Measurements from ENCODE around the gene IRF2BP2.

The IRF2BP2 gene

DNA sequence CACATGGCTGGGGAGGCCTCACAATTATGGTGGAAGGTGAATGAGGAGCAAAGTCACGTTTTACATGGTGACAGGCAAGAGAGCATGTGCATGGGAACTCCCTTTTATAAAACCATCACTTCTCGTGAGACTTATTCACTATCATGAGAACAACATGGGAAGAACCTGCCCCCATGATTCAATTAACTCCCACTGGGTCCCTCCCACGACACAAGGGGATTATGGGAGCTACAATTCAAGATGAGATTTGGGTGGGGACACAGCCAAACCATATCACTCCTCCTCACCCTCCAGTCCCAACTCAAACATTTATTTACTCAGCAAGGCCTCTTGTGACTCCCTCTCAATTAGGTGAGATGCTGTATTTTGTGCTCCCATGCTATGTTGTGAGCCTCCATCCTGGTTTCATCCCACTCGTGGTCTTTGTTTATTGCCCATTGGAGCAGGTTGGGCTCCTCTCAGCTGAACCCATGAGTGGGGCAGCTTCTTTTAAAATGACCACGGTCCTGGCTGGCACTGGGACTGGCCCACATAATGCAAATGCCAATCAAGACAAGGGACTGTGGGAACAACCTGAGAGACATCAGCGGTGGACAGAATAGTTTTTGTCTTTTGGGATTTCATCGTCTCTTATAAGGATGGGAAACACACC, 28.8 kb downstream of the IRF2BP2 start:
- DNase-seq, result no peak

- no peak for DNase-seq
Observed at GRCh38 chr1:234579967-234580366, 30.0 kb downstream of the IRF2BP2 start.

GRCh38 chr1:234578735-234579134, 31.2 kb downstream of the IRF2BP2 start:
- no peak for DNase-seq

- DNase-seq, result no peak
Observed at GRCh38 chr1:234578087-234578486, 31.9 kb downstream of the IRF2BP2 start.

GRCh38 chr1:234573711-234574299, 36.2 kb downstream of the IRF2BP2 start:
- DNase-seq, result no peak

GRCh38 chr1:234572966-234573365, 37.0 kb downstream of the IRF2BP2 start:
- DNase-seq, result no peak

DNA sequence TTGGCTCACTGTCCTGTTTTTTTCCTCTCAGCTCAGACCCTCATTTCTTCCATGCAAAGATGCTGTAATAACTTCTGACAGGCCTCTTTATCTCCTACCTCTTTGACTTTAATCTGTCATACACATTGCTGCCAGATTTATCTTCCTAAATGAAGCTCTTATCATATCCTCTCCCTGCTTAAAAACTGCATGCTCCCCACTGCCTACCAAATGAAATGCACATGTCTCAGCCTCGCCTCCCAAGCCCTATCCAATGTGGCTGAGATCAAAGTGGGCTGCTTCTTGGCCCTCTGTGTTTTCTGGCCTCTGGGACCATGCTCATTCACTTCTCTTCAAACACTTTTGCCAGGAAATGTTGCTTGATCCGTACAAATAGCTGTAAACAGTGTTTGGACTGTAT, 38.3 kb downstream of the IRF2BP2 start:
- no peak for DNase-seq

DNA sequence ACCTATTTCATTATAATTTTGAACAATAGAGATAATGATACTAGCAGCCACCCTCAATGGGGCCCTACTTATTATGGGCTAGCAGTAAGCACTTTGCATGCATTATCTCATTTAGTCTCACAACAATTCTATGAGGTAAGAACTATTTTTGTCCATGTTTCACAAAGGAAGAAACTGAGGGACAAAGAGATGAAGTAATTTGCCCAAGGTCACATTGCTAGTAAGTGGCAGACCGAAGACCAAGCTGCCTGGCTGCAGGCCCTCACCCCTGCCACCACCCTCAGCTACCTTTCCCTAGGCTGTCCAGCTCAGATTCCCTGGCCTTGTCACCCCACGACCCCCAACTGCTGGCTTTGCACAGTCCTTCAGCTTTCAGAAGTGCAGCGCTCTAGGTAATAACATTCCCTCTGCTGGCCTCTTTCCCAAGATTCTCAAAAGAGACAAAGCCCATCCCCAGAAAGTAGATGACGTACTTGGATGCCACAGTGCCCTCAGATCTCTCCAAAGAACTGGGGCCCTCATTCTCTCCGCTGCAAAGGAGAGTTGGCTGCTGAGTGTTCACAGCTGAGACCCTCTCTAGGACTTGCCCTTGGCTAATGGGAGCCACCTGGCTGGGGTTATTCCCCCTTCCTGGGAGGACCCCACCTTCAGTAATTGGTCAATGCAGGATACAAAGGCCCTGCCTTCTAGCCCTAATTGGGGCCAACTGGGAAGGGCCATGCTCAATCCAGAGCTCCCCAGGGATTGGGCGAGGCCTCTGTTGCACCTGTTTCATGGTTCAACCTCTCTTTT, 39.5 kb downstream of the IRF2BP2 start:
- DNase-seq, result no peak

DNA sequence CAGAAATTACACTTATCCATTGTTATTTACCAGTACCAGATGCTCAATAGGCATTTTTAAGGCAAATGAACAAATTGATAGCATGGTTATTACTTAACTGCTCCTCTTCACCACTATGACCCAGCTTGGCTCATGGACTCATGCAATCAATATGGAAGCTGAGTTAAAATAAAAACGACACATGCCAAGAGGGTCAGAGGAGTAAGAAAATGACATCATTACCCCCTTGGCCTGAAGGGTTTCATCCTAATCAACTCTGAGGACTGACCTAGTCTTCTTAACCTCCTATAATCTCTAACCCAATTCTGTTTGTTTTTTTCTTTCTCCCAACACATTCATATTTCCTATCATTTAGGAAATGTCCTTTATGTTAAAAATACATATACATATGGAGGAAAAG, 41.6 kb downstream of the IRF2BP2 start:
- no peak for DNase-seq

DNA sequence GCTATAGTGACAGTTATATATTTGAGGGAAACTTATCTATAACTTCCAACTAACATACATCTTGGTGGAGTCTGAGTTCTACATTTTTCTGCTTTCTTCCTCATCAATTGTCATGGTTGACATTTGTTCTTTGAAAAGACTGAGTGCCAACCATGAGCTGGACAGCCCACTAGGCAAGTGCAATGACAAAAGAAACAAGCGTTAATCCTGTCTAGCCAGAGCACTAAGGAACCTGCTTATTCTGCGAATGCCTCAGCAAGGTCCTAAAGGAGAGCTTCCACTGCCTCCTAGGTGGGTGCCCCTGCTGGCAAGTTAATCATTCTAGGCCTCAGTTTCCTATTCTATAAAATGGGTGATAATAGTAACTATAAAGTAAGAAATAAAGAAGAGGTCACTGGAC, 44.8 kb downstream of the IRF2BP2 start:
- no peak for DNase-seq

GRCh38 chr1:234564035-234565029, 45.6 kb downstream of the IRF2BP2 start:
- DNase-seq, result no peak

DNA sequence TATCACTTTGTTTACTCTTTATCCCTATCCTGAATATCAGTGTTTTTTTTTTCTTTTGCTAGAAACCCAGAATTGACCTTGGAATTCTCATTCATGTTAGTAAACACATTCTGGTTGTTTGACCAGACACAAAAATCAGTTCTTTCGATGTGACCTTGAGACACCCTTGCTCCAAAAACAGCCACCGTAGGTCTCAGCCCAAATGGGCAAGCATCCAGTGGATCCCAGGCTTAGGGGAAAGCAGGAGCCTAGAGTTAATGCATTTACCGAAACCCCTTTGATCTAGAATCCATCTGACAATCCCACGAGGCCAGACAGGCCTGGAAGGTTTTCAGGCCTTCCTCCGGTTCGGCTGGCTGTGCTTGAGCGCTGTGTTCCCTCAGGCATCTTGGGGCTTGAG, 47.6 kb downstream of the IRF2BP2 start:
- no peak for DNase-seq

DNA sequence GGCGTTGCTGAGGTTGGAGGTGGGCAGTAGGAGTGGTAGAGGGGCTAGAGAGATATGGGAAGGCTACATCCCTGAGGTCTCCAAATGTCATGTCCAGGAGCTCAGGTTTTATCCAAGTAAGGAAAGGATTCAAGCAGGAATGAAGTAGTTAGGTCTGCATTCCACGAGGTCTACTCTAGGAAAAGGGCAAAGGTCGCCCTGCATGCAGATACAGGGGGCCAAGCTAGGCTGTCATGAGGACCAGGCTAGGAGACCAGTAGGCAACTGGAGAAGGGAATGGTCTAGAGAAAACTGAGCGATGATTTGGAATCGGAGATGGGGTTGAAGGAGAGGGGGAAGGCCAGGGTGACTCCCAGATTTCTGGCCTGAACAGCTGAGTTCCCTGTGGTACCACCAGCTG, 48.7 kb downstream of the IRF2BP2 start:
- no peak for DNase-seq

- no peak for DNase-seq
Observed at GRCh38 chr1:234559902-234560676, 49.9 kb downstream of the IRF2BP2 start.

- DNase-seq, result no peak
Observed at GRCh38 chr1:234559152-234559901, 50.7 kb downstream of the IRF2BP2 start.

DNA sequence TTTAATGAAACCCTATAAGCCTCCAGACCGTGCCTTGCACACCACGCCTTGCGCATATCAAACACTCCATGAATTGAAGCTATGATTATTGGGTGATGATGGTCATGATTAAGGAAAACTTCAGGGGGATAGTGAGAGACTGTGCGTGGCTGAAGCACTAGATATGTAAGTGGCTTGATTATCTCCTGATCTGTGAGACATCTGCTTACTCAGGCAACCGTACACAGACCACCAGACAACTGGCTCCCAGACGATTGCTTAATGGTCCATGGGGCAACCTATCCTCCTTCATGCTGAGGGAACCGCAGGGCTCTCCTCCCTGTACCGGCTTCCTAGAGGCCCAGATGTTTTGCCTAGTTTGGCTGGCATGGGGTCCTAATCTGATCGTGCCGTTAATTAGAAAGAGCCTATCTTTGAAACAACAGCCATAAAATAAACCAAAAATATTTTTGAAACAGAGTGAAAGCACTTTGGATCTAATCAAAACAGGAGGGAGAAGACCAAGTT, 51.6 kb downstream of the IRF2BP2 start:
- no peak for DNase-seq

- no peak for DNase-seq
Observed at GRCh38 chr1:234556245-234556943, 53.6 kb downstream of the IRF2BP2 start.

- DNase-seq, result no peak
Observed at GRCh38 chr1:234555390-234556024, 54.5 kb downstream of the IRF2BP2 start.

DNA sequence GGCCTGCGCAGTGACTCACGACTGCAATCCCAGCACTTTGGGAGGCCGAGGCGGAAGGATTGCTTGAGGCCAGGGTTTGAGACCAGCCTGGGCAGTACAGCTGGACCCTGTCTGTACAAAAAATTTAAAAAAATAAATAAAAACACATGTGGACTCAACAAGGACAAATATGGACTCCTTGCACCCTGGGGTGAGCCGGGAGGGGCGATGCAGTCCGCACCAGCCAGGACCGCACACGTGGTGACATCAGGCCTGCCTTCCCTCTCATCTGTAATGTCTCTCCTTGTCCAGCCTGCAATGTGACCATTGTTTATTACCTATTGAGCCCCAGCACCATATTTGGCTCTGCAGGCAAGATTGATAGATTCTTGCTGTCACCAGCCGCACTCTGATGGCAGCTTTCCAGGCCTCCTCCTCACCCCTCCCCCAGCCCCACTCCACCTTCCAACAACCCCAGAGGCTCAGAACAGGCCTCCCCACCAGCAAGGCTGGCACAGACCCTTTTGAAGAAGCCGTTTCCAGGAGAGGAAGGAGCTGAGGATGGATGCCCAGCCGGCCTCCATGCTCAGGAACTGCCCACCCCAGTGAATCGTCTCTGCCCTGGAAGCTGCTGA, 55.2 kb downstream of the IRF2BP2 start:
- no peak for DNase-seq
